SK-N-MC (cell line): ENCODE measurements around the gene GCKR.

Source experiments
- EZH2 ChIP-seq: fragments of 200-600 bp; sonication (generic); IDR thresholded peaks from one replicate; pipeline ENCODE4 v1.6.1; 2017; ENCODE audit warnings: antibody characterized with exemption
- FOXP2 ChIP-seq: optimal IDR thresholded peaks from 2 replicates; pipeline ENCODE3; 2011; ENCODE audit warnings: mild to moderate bottlenecking, moderate library complexity; ENCODE audit not compliant: insufficient read depth; ENCODE audit errors: extremely low read length, control extremely low read depth
- POLR2AphosphoS5 ChIP-seq: IDR thresholded peaks from 2 replicates; pipeline ENCODE4 v1.6.1; 2012; ENCODE audit warnings: mild to moderate bottlenecking, low read depth, low read length, borderline replicate concordance

GRCh38 chr2:27527182-27527581, 30.5 kb downstream of the GCKR start:
- no peak for TF ChIP-seq EZH2
- no peak for TF ChIP-seq POLR2AphosphoS5
- no peak for TF ChIP-seq FOXP2
